ENCODE measurements around the gene EVX2.

Gene EVX2

GRCh38 chr2:176130957-176131847, 47.4 kb upstream of the EVX2 start:
- H3K4me3 ChIP-seq (IDR thresholded peaks at IDR 0.05; ENCODE audit: insufficient read depth, low read depth, low read length) = no peak overlapping the region
- no peak overlapping the region for H3K27ac ChIP-seq
- TF ChIP-seq CTCF (conservative IDR thresholded peaks at IDR 0.05; ENCODE audit: low read depth, low read length) = no peak
- H3K36me3 ChIP-seq (ENCODE audit: insufficient read depth) = no peaks in the 10 kb centered on the region
- H3K79me2 ChIP-seq (ENCODE audit: insufficient read depth, low read depth) = no peaks in the 10 kb centered on the region
- H3K9ac ChIP-seq = no peak overlapping the region
- no peaks in the 10 kb centered on the region for H4K20me1 ChIP-seq (ENCODE audit: insufficient read depth)
- H3K4me2 ChIP-seq = no peak overlapping the region
- H2AFZ ChIP-seq (ENCODE audit: low read depth) = no peak overlapping the region
- H3K27me3 ChIP-seq (ENCODE audit: insufficient read depth, low read depth) = no peaks in the 10 kb centered on the region
- H3K4me1 ChIP-seq (ENCODE audit: low read depth, poor library complexity, severe bottlenecking) = peaks cover 12% of the 10 kb centered on the region

- Histone ChIP-seq H3K79me2 (ENCODE audit: insufficient read depth, low read depth) (no peaks in the 10 kb centered on the region), H2AFZ (ENCODE audit: low read depth) (no peak overlapping the region), H3K27me3 (ENCODE audit: insufficient read depth, low read depth) (no peaks in the 10 kb centered on the region), H3K4me1 (ENCODE audit: low read depth, poor library complexity, severe bottlenecking) (peaks cover 7% of the 10 kb centered on the region), H3K36me3 (ENCODE audit: insufficient read depth) (no peaks in the 10 kb centered on the region), H3K27ac (no peak overlapping the region), H3K4me3 (IDR thresholded peaks at IDR 0.05; ENCODE audit: insufficient read depth, low read depth, low read length) (no peak overlapping the region), H3K9ac (no peak overlapping the region), H4K20me1 (ENCODE audit: insufficient read depth) (no peaks in the 10 kb centered on the region), H3K4me2 (no peak overlapping the region)
- TF ChIP-seq CTCF (conservative IDR thresholded peaks at IDR 0.05; ENCODE audit: low read depth, low read length) = no peak
Observed at GRCh38 chr2:176130147-176130956, 46.6 kb upstream of the EVX2 start.

DNA sequence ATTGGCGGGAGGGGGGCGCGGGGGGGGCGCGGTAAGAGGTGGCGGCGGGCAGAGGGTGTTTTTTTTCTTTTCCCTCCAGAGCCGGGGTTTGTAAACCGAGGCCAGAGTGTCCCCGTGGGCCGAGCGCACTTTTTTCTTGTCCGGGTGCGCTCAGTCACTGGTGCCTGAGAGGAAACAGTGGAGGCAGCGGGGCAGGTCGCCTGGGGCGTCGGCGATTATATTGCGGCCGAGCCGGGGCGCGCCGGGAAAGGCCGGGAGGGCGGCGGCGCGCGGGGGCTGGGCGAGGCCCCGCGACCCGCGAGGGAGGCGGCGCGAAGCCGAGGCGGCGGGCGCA, 46.0 kb upstream of the EVX2 start:
- Histone ChIP-seq H3K9ac (no peak overlapping the region), H3K4me1 (ENCODE audit: low read depth, poor library complexity, severe bottlenecking) (peaks cover 1% of the 10 kb centered on the region), H2AFZ (ENCODE audit: low read depth) (no peak overlapping the region), H3K4me3 (IDR thresholded peaks at IDR 0.05; ENCODE audit: insufficient read depth, low read depth, low read length) (no peak overlapping the region), H3K4me2 (no peak overlapping the region), H3K36me3 (ENCODE audit: insufficient read depth) (no peaks in the 10 kb centered on the region), H3K27ac (no peak overlapping the region), H3K27me3 (ENCODE audit: insufficient read depth, low read depth) (no peaks in the 10 kb centered on the region), H4K20me1 (ENCODE audit: insufficient read depth) (no peaks in the 10 kb centered on the region), H3K79me2 (ENCODE audit: insufficient read depth, low read depth) (no peaks in the 10 kb centered on the region)
- no peak for TF ChIP-seq CTCF (conservative IDR thresholded peaks at IDR 0.05; ENCODE audit: low read depth, low read length)

DNA sequence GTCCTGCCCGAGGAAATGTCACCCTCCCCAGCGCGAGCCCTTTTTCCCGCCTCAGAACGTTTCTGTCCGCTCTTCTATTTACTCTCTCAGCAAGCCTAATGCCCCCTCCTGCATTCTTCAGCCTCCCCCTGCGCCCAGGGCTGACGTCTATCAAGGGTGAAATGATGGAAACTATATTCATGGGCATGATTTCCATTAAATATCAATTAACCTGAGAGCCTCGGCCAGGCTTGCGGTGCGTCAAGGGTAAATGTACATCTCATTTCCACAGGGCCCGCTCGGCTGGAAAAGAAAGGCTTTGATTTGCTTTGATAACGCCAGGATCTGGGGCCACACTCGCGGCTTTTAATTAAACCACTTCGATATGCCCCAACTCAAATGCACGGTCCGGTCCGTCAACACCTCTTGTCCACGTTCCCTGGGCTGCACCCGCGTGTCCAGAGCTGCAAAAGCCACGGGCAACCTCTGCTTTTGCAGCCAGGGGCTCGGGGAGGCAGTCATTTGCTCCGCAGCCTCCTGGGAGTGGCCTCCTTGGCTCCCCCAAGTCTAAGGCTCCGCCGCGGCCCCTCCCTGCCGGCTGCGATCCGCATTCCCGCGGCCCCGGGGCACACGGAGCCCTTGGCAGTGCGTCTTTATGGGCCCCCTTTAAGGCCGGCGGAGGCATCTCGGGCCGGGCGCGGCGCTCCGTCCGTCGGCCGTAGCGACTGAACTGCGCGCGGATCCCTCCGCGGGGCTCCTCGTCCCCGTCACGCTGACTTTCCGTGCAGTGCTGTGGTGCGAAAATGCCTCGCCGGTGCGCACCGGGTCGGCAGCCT, 45.4 kb upstream of the EVX2 start, which contains the start of gene HOXD8:
TSS of gene HOXD8 (plus strand) at position 724 of the 815 bp plus-strand sequence. CDS start 662 bp downstream, outside the sequence.
- Histone ChIP-seq H3K4me1 (ENCODE audit: low read depth, poor library complexity, severe bottlenecking) (no peaks in the 10 kb centered on the region), H3K27ac (no peak within 1 kb of the TSS), H4K20me1 (ENCODE audit: insufficient read depth) (no peaks in the 10 kb centered on the region), H3K36me3 (ENCODE audit: insufficient read depth) (no peaks in the 10 kb centered on the region), H3K79me2 (ENCODE audit: insufficient read depth, low read depth) (no peaks in the 10 kb centered on the region), H3K4me2 (no peak within 1 kb of the TSS), H3K9ac (no peak within 1 kb of the TSS), H2AFZ (ENCODE audit: low read depth) (no peak within 1 kb of the TSS), H3K27me3 (ENCODE audit: insufficient read depth, low read depth) (no peaks in the 10 kb centered on the region), H3K4me3 (IDR thresholded peaks at IDR 0.05; ENCODE audit: insufficient read depth, low read depth, low read length) (no peak within 1 kb of the TSS)
- no peak for TF ChIP-seq CTCF (conservative IDR thresholded peaks at IDR 0.05; ENCODE audit: low read depth, low read length)

All from KMS-11 (cell line).